ENCODE results near the gene ADAMTS12. TPM values are rescaled to one million over a fixed set of nuclear protein-coding genes. Genes with fewer than 3 reads are reported as not detected.

The ADAMTS12 gene
- polyA plus RNA-seq, 1 donor from 2014 or later = 0.07 TPM

- TF ChIP-seq EP300 (conservative IDR thresholded peaks at IDR 0.05; ENCODE audit: poor library complexity, severe bottlenecking) = no peak
Observed at GRCh38 chr5:33788922-33789566, 102.7 kb downstream of the ADAMTS12 start (continued).

GRCh38 chr5:33785571-33785970 lies 106.2 kb downstream of the ADAMTS12 start:
- H3K4me2 ChIP-seq (ENCODE audit: low read length) = no peak overlapping the region
- H3K36me3 ChIP-seq (ENCODE audit: insufficient read depth, low read length) = no peaks in the 10 kb centered on the region
- no peak overlapping the region for H3K27ac ChIP-seq (ENCODE audit: low read length)
- H3K9ac ChIP-seq (ENCODE audit: low read length) = no peak overlapping the region
- TF ChIP-seq EZH2 (IDR thresholded peaks at IDR 0.05; ENCODE audit: borderline replicate concordance, insufficient read depth, low read length, poor library complexity, severe bottlenecking) (no peak), REST (IDR thresholded peaks at IDR 0.05; ENCODE audit: borderline replicate concordance) (no peak), SMC3 (conservative IDR thresholded peaks at IDR 0.05; ENCODE audit: poor library complexity) (no peak), POLR2AphosphoS5 (IDR thresholded peaks at IDR 0.05) (no peak), TAF1 (IDR thresholded peaks at IDR 0.05; ENCODE audit: low read depth) (no peak), RAD21 (conservative IDR thresholded peaks at IDR 0.05) (no peak), EP300 (conservative IDR thresholded peaks at IDR 0.05; ENCODE audit: poor library complexity, severe bottlenecking) (no peak)
- no peaks in the 10 kb centered on the region for H3K9me2 ChIP-seq (ENCODE audit: insufficient read depth, low read length)
- H4K20me1 ChIP-seq (ENCODE audit: insufficient read depth) = no peaks in the 10 kb centered on the region
- no peak overlapping the region for H3K4me3 ChIP-seq (ENCODE audit: low read length)
- no peaks in the 10 kb centered on the region for H3K27me3 ChIP-seq (ENCODE audit: insufficient read depth, low read depth, low read length)
- H3K79me2 ChIP-seq (replicated peaks; ENCODE audit: insufficient read depth, low read length) = no peaks in the 10 kb centered on the region
- no peaks in the 10 kb centered on the region for H3K9me3 ChIP-seq (ENCODE audit: low read length)
- no peaks in the 10 kb centered on the region for H3F3A ChIP-seq (ENCODE audit: insufficient read depth, low read length, poor library complexity, severe bottlenecking)
- no peak overlapping the region for H2AFZ ChIP-seq (ENCODE audit: low read depth, low read length)

GRCh38 chr5:33781286-33781685 lies 110.5 kb downstream of the ADAMTS12 start:
- H3K9me3 ChIP-seq (ENCODE audit: low read length) = no peaks in the 10 kb centered on the region
- H3F3A ChIP-seq (ENCODE audit: insufficient read depth, low read length, poor library complexity, severe bottlenecking) = no peaks in the 10 kb centered on the region
- H2AFZ ChIP-seq (ENCODE audit: low read depth, low read length) = no peak overlapping the region
- no peak overlapping the region for H3K4me2 ChIP-seq (ENCODE audit: low read length)
- no peaks in the 10 kb centered on the region for H4K20me1 ChIP-seq (ENCODE audit: insufficient read depth)
- no peak for TF ChIP-seq RAD21 (conservative IDR thresholded peaks at IDR 0.05)
- TF ChIP-seq EP300 (conservative IDR thresholded peaks at IDR 0.05; ENCODE audit: poor library complexity, severe bottlenecking) = no peak
- TF ChIP-seq EZH2 (IDR thresholded peaks at IDR 0.05; ENCODE audit: borderline replicate concordance, insufficient read depth, low read length, poor library complexity, severe bottlenecking) = no peak
- no peak for TF ChIP-seq TAF1 (IDR thresholded peaks at IDR 0.05; ENCODE audit: low read depth)
- TF ChIP-seq MXI1 (conservative IDR thresholded peaks at IDR 0.05; ENCODE audit: poor library complexity, severe bottlenecking) = no peak
- no peak for TF ChIP-seq SMC3 (conservative IDR thresholded peaks at IDR 0.05; ENCODE audit: poor library complexity)
- TF ChIP-seq CTCF (IDR thresholded peaks at IDR 0.05; ENCODE audit: poor library complexity, severe bottlenecking) = no peak
- TF ChIP-seq REST (IDR thresholded peaks at IDR 0.05; ENCODE audit: borderline replicate concordance) = no peak
- no peak for TF ChIP-seq POLR2AphosphoS5 (IDR thresholded peaks at IDR 0.05)
- no peak overlapping the region for H3K27ac ChIP-seq (ENCODE audit: low read length)
- no peaks in the 10 kb centered on the region for H3K79me2 ChIP-seq (replicated peaks; ENCODE audit: insufficient read depth, low read length)
- H3K9me2 ChIP-seq (ENCODE audit: insufficient read depth, low read length) = no peaks in the 10 kb centered on the region
- H3K4me3 ChIP-seq (ENCODE audit: low read length) = no peak overlapping the region
- H3K27me3 ChIP-seq (ENCODE audit: insufficient read depth, low read depth, low read length) = no peaks in the 10 kb centered on the region
- H3K9ac ChIP-seq (ENCODE audit: low read length) = no peak overlapping the region
- no peaks in the 10 kb centered on the region for H3K36me3 ChIP-seq (ENCODE audit: insufficient read depth, low read length)

Measured in neural cell (in vitro differentiated cells).